Measurements from ENCODE around the gene SAFB. TPM values are rescaled to one million over a fixed set of nuclear protein-coding genes. Genes with fewer than 3 reads are reported as not detected.

SAFB gene
- 10 to 100 TPM; 29.8 to 60.0 (median 56.1) TPM for total RNA-seq

DNA sequence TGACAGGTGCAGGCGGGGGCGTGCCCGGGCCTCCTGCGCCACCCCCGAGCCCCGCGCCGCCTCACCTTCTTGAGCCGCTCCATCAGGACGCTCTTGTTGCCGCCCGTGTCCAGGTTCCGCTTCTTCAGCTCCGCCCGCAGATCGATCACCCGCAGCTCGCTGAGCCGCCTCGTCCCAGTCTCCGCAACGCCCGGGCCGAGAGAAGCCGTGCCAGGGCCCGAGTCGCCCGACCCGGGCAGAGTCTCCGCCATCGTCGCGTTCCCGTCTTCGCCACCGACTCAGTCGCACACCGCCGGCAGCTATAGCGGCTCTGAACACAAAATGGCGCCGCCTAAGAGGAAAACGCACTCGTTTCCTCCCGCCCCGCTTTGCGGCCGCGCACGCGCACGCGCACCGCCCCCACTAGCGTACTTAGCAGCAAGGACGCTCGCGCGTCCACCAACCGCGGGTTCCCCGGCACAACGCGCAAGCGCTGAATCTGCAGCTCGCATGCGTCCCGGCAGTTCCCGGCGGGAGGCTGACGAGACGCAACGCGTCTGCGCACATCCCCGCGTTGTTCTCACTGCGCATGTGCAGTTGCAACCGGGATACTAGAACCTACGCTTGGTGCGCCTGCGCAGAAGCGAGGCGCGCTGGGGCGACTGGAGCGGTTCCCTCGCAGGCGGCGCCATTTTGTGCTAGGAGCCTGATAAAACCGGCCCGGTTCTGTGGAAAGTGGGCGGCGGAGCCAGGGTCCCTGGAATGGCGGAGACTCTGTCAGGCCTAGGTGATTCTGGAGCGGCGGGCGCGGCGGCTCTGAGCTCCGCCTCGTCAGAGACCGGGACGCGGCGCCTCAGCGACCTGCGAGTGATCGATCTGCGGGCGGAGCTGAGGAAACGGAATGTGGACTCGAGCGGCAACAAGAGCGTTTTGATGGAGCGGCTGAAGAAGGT is at the start of gene SAFB, which contains the start of gene SAFB2:
SAFB (plus strand) TSS at position 619 of the 932 bp plus-strand sequence; CDS start at position 742, 123 bp downstream.
SAFB2 (minus strand) TSS at position 312 of the 932 bp plus-strand sequence; CDS start at position 251, 61 bp downstream.
- Histone ChIP-seq H3K4me1 (peaks cover 60 to 64% of the 10 kb centered on the region in 2 donors), H3K36me3 (peaks cover 0 to 48% of the 10 kb centered on the region in 2 donors), H3K4me3 (peak within 1 kb of the TSS; percentile 79 to 95 (median 82)), H3K27me3 (no peaks in the 10 kb centered on the region), H3K27ac (peak within 1 kb of the TSS; percentile 96 to 98 (median 98)), H3K9me3 (no peaks in the 10 kb centered on the region)
- DNase-seq (peak; percentile 98 to 100), ATAC-seq (peak; percentile 86 to 91)
- TF ChIP-seq, protein P1, sequence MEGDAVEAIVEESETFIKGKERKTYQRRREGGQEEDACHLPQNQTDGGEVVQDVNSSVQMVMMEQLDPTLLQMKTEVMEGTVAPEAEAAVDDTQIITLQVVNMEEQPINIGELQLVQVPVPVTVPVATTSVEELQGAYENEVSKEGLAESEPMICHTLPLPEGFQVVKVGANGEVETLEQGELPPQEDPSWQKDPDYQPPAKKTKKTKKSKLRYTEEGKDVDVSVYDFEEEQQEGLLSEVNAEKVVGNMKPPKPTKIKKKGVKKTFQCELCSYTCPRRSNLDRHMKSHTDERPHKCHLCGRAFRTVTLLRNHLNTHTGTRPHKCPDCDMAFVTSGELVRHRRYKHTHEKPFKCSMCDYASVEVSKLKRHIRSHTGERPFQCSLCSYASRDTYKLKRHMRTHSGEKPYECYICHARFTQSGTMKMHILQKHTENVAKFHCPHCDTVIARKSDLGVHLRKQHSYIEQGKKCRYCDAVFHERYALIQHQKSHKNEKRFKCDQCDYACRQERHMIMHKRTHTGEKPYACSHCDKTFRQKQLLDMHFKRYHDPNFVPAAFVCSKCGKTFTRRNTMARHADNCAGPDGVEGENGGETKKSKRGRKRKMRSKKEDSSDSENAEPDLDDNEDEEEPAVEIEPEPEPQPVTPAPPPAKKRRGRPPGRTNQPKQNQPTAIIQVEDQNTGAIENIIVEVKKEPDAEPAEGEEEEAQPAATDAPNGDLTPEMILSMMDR (IDR thresholded peaks at IDR 0.05 in 4 of 5, conservative IDR thresholded peaks at IDR 0.05 in 1 of 5), result no peak
- TF ChIP-seq POLR2A (IDR thresholded peaks at IDR 0.05), result peak; percentile 98 to 99
- intact Hi-C loops (cut with DNase I; ENCODE audit: low total_unique reads), result loop anchor here (1.0 to 10.0 kb wide), 5 partner anchors 58 to 752 kb away; partner anchors contain the start of genes ALKBH7, CATSPERD, DUS3L and LONP1
- in situ Hi-C loops (cut with MboI; ENCODE audit: low sequenced_read_pairs in 4 of 4), result loop anchor here in 2 of 4 donors (10.0 kb wide), 2 partner anchors 52 to 62 kb away; partner anchors contain the start of genes HSD11B1L (in 1 of the 2) and MICOS13 (in 1 of the 2)

- TF ChIP-seq, protein P1 (IDR thresholded peaks at IDR 0.05 in 4 of 5, conservative IDR thresholded peaks at IDR 0.05 in 1 of 5), result no peak
- TF ChIP-seq POLR2A (IDR thresholded peaks at IDR 0.05), result no peak
- in situ Hi-C loops (cut with MboI; ENCODE audit: low sequenced_read_pairs in 4 of 4) (loop anchor here in 1 of 4 donors (25.0 kb wide), 1 partner anchor 513 kb away; no protein-coding TSS in a partner anchor), intact Hi-C loops (cut with DNase I; ENCODE audit: low total_unique reads) (no loop called here)
- Histone ChIP-seq H3K9me3 (no peaks in the 10 kb centered on the region), H3K27me3 (no peaks in the 10 kb centered on the region), H3K36me3 (no peaks in the 10 kb centered on the region), H3K4me1 (peaks cover 4 to 6% of the 10 kb centered on the region in 2 donors), H3K27ac (no peak overlapping the region), H3K4me3 (no peak overlapping the region)
- DNase-seq, result no peak
- ATAC-seq, result no peak
These were observed 47.3 kb upstream of the SAFB start for GRCh38 chr19:5575590-5575989.

DNA sequence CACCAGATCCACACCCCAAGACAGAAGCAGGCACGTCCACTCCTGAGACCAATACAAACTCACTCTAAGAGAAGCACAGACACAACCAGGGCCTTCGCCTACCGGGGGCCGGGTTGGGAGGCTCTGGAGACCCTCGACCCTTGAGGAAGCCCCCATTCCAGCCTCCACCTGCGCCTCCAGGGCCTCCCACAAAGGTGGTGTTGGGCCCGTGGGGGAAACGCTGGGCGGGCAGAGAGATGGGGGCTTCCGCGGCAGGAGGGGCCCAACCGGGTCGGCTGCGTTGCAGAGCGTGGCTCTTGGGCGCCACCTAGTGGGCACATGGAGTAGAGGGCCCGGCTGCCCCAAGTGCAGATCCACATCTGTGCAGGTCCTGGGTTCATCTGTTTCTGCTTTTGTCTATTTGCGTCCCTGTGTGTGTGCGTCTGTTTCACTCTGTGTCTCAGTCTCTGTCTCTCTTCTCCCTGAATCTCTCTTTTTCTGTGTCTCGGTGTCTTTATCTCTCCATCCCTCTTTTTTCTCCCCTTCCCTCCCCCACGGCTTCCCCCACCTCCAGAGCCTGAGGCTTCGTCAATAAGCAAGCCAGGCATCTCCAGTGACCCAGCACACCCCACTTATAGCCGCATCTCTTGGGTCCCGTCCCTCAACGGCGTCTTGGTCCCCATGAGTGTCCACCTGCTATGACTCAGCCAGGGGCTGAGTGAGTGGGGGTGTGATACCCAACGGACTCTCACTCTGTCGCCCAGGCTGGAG is 44.6 kb upstream of the SAFB start:
- no peak overlapping the region for H3K4me3 ChIP-seq

DNA sequence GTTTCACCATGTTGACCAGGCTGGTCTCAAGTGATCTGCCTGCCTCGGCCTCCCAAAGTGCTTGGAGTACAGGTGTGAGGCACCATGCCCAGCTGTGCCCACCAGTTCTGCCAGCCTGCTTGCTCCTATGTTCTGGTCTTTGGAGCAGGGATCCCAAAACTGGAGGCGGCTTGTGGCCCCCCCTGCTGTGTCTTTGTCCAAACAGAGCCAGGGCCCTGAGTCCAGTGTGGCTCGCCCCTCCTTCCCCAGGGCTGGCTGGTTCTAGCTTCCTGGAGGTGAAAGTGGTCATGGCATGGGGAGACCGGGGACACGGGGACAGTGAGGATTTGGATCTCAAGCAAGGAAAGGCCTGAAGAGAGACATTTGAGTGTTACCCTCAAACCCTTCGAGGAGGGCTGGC is 43.6 kb upstream of the SAFB start:
- in situ Hi-C loops (cut with MboI; ENCODE audit: low sequenced_read_pairs in 4 of 4), result loop anchor here in 1 of 4 donors (25.0 kb wide), 1 partner anchor 517 kb away; no protein-coding TSS in a partner anchor
- Histone ChIP-seq H3K4me3 (no peak overlapping the region), H3K27ac (no peak overlapping the region), H3K36me3 (no peaks in the 10 kb centered on the region), H3K9me3 (no peaks in the 10 kb centered on the region), H3K27me3 (no peaks in the 10 kb centered on the region), H3K4me1 (peaks cover 4 to 6% of the 10 kb centered on the region in 2 donors)
- ATAC-seq, result no peak
- DNase-seq, result no peak
- intact Hi-C loops (cut with DNase I; ENCODE audit: low total_unique reads), result no loop called here
- TF ChIP-seq POLR2A (IDR thresholded peaks at IDR 0.05), result no peak

More for the DNA sequence above, 44.6 kb upstream of the SAFB start:
- Histone ChIP-seq H3K36me3 (no peaks in the 10 kb centered on the region), H3K4me1 (peaks cover 4 to 6% of the 10 kb centered on the region in 2 donors), H3K27ac (no peak overlapping the region), H3K9me3 (no peaks in the 10 kb centered on the region), H3K27me3 (no peaks in the 10 kb centered on the region)
- intact Hi-C loops (cut with DNase I; ENCODE audit: low total_unique reads), result no loop called here
- in situ Hi-C loops (cut with MboI; ENCODE audit: low sequenced_read_pairs in 4 of 4), result loop anchor here in 1 of 4 donors (25.0 kb wide), 1 partner anchor 516 kb away; no protein-coding TSS in a partner anchor
- ATAC-seq (peak; percentile 66 to 69), DNase-seq (peak in 1 of 2 donors; percentile 31)
- TF ChIP-seq, protein P1 (IDR thresholded peaks at IDR 0.05 in 4 of 5, conservative IDR thresholded peaks at IDR 0.05 in 1 of 5), result peak; percentile 85 to 99 (median 90)
- no peak for TF ChIP-seq POLR2A (IDR thresholded peaks at IDR 0.05)
